Measurements from ENCODE around the gene USP2.
"Not testable (repeated sequence)": the region's sequence is repeated elsewhere in the genome, so short reads cannot be mapped to it uniquely, and the experiment has no call there.

USP2 gene

GRCh38 chr11:119412072-119412471 is 30.6 kb upstream of the USP2 start:
- DNase-seq, result no peak

- no peak for DNase-seq
Observed at GRCh38 chr11:119410501-119410900, 29.0 kb upstream of the USP2 start.

- no peak for DNase-seq
Observed at GRCh38 chr11:119409731-119410130, 28.2 kb upstream of the USP2 start.

GRCh38 chr11:119406005-119406404 is 24.5 kb upstream of the USP2 start:
- no peak for DNase-seq

GRCh38 chr11:119405448-119405847 is 24.0 kb upstream of the USP2 start:
- not testable (repeated sequence) for DNase-seq

GRCh38 chr11:119404872-119405271 is 23.4 kb upstream of the USP2 start:
- no peak for DNase-seq

GRCh38 chr11:119403021-119403420 is 21.5 kb upstream of the USP2 start:
- DNase-seq, result no peak

- DNase-seq, result no peak
Observed at GRCh38 chr11:119402470-119402869, 21.0 kb upstream of the USP2 start.

- no peak for DNase-seq
Observed at GRCh38 chr11:119400860-119401259, 19.4 kb upstream of the USP2 start.

- DNase-seq, result no peak
Observed at GRCh38 chr11:119397740-119398139, 16.2 kb upstream of the USP2 start.

GRCh38 chr11:119396835-119397234 is 15.3 kb upstream of the USP2 start:
- no peak for DNase-seq

GRCh38 chr11:119391275-119391674 is 9.8 kb upstream of the USP2 start:
- no peak for DNase-seq

GRCh38 chr11:119389611-119390254 is 8.2 kb upstream of the USP2 start:
- DNase-seq, result peak; percentile 48

- DNase-seq, result no peak
Observed at GRCh38 chr11:119388103-119388502, 6.6 kb upstream of the USP2 start.

GRCh38 chr11:119384332-119384731 is 2.8 kb upstream of the USP2 start:
- no peak for DNase-seq

GRCh38 chr11:119382513-119382912 is 1.0 kb upstream of the USP2 start:
- DNase-seq, result not testable (repeated sequence)

GRCh38 chr11:119382101-119382500 is 611 bp upstream of the USP2 start:
- no peak for DNase-seq

- DNase-seq, result peak; percentile 68
Observed at GRCh38 chr11:119380827-119381180, 686 bp downstream of the USP2 start.

GRCh38 chr11:119380160-119380826 is 1.2 kb downstream of the USP2 start:
- peak; percentile 45 for DNase-seq

- DNase-seq, result peak; percentile 76
Observed at GRCh38 chr11:119378851-119379465, 2.5 kb downstream of the USP2 start.

GRCh38 chr11:119377961-119378667 is 3.4 kb downstream of the USP2 start:
- peak; percentile 64 for DNase-seq

- DNase-seq, result peak; percentile 72
Observed at GRCh38 chr11:119377112-119377901, 4.2 kb downstream of the USP2 start.

Measured in OCI-M1 (cell line).